Mesothelial cell of epicardium (in vitro differentiated cells): ENCODE data around the gene SLC38A10. TPM values are rescaled to one million over a fixed set of nuclear protein-coding genes. Genes with fewer than 3 reads are reported as not detected.

Experiments
- DNase-seq, 2 experiments: peaks; one replicate each; pipeline ENCODE4 v3.0.0; 2021; ENCODE audit warnings: low spot score in 2 of 2; ENCODE audit not compliant: unreplicated experiment in 2 of 2
- H3K27ac Mint-ChIP-seq: 2 replicates; pipeline ENCODE4 v1.8.0; 2021; ENCODE audit warnings: mixed read lengths
- H3K27me3 Mint-ChIP-seq: 2 replicates; pipeline ENCODE4 v1.8.0; 2021; ENCODE audit warnings: low read depth, mixed read lengths
- H3K36me3 Mint-ChIP-seq: 2 replicates; pipeline ENCODE4 v1.8.0; 2021; ENCODE audit warnings: mixed read lengths
- H3K4me1 Mint-ChIP-seq: 2 replicates; pipeline ENCODE4 v1.8.0; 2021; ENCODE audit warnings: mixed read lengths
- H3K4me3 Mint-ChIP-seq: 2 replicates; pipeline ENCODE4 v1.8.0; 2021; ENCODE audit warnings: mild to moderate bottlenecking, moderate library complexity, mixed read lengths
- H3K9me3 Mint-ChIP-seq: 2 replicates; pipeline ENCODE4 v1.8.0; 2021; ENCODE audit warnings: mixed read lengths
- CTCF ChIP-seq: fragments of 200-600 bp; sonication (generic); IDR thresholded peaks from one replicate; pipeline ENCODE4 v1.5.0; 2021; ENCODE audit warnings: antibody characterized with exemption; ENCODE audit not compliant: unreplicated experiment
- total RNA-seq: library from RNA; stranded (reverse); gene quantifications from 3 replicates; pipeline ENCODE4 v1.2.1, GENCODE V29; 2021

Gene SLC38A10
- total RNA-seq, 1 donor from 2014 or later, result 103 TPM

- Mint-ChIP-seq H3K4me1 (peaks cover 30% of the 10 kb centered on the region), H3K27ac (no peak overlapping the region), H3K4me3 (no peak overlapping the region), H3K9me3 (no peaks in the 10 kb centered on the region), H3K36me3 (no peaks in the 10 kb centered on the region), H3K27me3 (no peaks in the 10 kb centered on the region)
- no peak for DNase-seq
- TF ChIP-seq CTCF, result no peak
Measured at GRCh38 chr17:81315885-81316391, 20.8 kb upstream of the SLC38A10 start.

- Mint-ChIP-seq H3K9me3 (no peaks in the 10 kb centered on the region), H3K27me3 (no peaks in the 10 kb centered on the region), H3K4me1 (peaks cover 37% of the 10 kb centered on the region)
Measured at GRCh38 chr17:81315129-81315884, 20.2 kb upstream of the SLC38A10 start.

GRCh38 chr17:81314398-81315081 lies 19.4 kb upstream of the SLC38A10 start:
- no peak overlapping the region for H3K4me3 Mint-ChIP-seq
- H3K36me3 Mint-ChIP-seq, result no peaks in the 10 kb centered on the region
- H3K9me3 Mint-ChIP-seq, result no peaks in the 10 kb centered on the region
- no peak for DNase-seq
- no peak for TF ChIP-seq CTCF
- H3K4me1 Mint-ChIP-seq, result peaks cover 41% of the 10 kb centered on the region
- no peaks in the 10 kb centered on the region for H3K27me3 Mint-ChIP-seq
- H3K27ac Mint-ChIP-seq, result no peak overlapping the region

More at GRCh38 chr17:81315129-81315884, 20.2 kb upstream of the SLC38A10 start:
- Mint-ChIP-seq H3K4me3 (no peak overlapping the region), H3K27ac (no peak overlapping the region), H3K36me3 (no peaks in the 10 kb centered on the region)
- DNase-seq, result no peak
- no peak for TF ChIP-seq CTCF

- no peak overlapping the region for H3K4me3 Mint-ChIP-seq
- no peak overlapping the region for H3K27ac Mint-ChIP-seq
- no peak for TF ChIP-seq CTCF
- no peak for DNase-seq
- H3K36me3 Mint-ChIP-seq, result no peaks in the 10 kb centered on the region
- no peaks in the 10 kb centered on the region for H3K27me3 Mint-ChIP-seq
- H3K9me3 Mint-ChIP-seq, result no peaks in the 10 kb centered on the region
- peaks cover 44% of the 10 kb centered on the region for H3K4me1 Mint-ChIP-seq
Measured at GRCh38 chr17:81313776-81314397, 18.8 kb upstream of the SLC38A10 start.

- DNase-seq, result no peak
- no peak for TF ChIP-seq CTCF
- Mint-ChIP-seq H3K9me3 (no peaks in the 10 kb centered on the region), H3K36me3 (no peaks in the 10 kb centered on the region), H3K27ac (no peak overlapping the region), H3K4me1 (peaks cover 37% of the 10 kb centered on the region), H3K27me3 (no peaks in the 10 kb centered on the region), H3K4me3 (no peak overlapping the region)
Measured at GRCh38 chr17:81312624-81313325, 17.7 kb upstream of the SLC38A10 start.
